Natural killer cell (primary cell): ENCODE results near the gene SNED1. TPM values are rescaled to one million over a fixed set of nuclear protein-coding genes. Genes with fewer than 3 reads are reported as not detected.

ENCODE experiments used
- ATAC-seq, 3 donors: fragments of 150-1000 bp in 2 of 3; fragments of 200-7000 bp in 1 of 3; cut with Tn5 transposase; 1 replicate in 1 of 3; 2 replicates in 2 of 3; pipeline ENCODE4 v1.10.0; 2021; ENCODE audit warnings: mild to moderate bottlenecking in 2 of 3, moderate library complexity in 2 of 3
- DNase-seq, 2 donors: peaks; one replicate each; pipeline versions ENCODE4 v3.0.0 to v3.0.0-alpha.2; 2013 to 2021; ENCODE audit warnings: mixed read lengths in 1 of 2
- H3K27ac ChIP-seq: one replicate; pipeline ENCODE4 v1.5.1; 2013; ENCODE audit warnings: mild to moderate bottlenecking, low read length
- H3K27me3 ChIP-seq: one replicate; pipeline ENCODE4 v1.6.1; 2013; ENCODE audit warnings: low read length; ENCODE audit not compliant: control insufficient read depth, insufficient read depth
- H3K36me3 ChIP-seq: one replicate; pipeline ENCODE4 v1.6.1; 2013; ENCODE audit warnings: low read length; ENCODE audit not compliant: control insufficient read depth, insufficient read depth
- H3K4me1 ChIP-seq: one replicate; pipeline ENCODE4 v1.6.1; 2013; ENCODE audit warnings: low read length; ENCODE audit not compliant: control insufficient read depth, insufficient read depth
- H3K4me3 ChIP-seq: one replicate; pipeline ENCODE4 v1.5.1; 2013; ENCODE audit warnings: low read length
- H3K9me3 ChIP-seq: one replicate; pipeline ENCODE4 v1.6.1; 2013; ENCODE audit warnings: low read length; ENCODE audit not compliant: control insufficient read depth, insufficient read depth
- H3K27ac Mint-ChIP-seq, 2 donors: one replicate each; pipeline ENCODE4 v1.8.0; 2022; ENCODE audit warnings: mild to moderate bottlenecking in 2 of 2, mixed read lengths in 2 of 2, moderate library complexity in 1 of 2
- H3K27me3 Mint-ChIP-seq, 2 donors: one replicate each; pipeline ENCODE4 v1.8.0; 2022; ENCODE audit warnings: low read depth in 2 of 2, mixed read lengths in 2 of 2
- H3K36me3 Mint-ChIP-seq: one replicate; pipeline ENCODE4 v1.8.0; 2022; ENCODE audit warnings: mixed read lengths
- H3K4me1 Mint-ChIP-seq, 2 donors: one replicate each; pipeline ENCODE4 v1.8.0; 2022; ENCODE audit warnings: mixed read lengths in 2 of 2
- H3K4me3 Mint-ChIP-seq: one replicate; pipeline ENCODE4 v1.8.0; 2022; ENCODE audit warnings: mild to moderate bottlenecking, moderate library complexity, mixed read lengths
- H3K9me3 Mint-ChIP-seq, 2 donors: one replicate each; pipeline ENCODE4 v1.8.0; 2022; ENCODE audit warnings: mixed read lengths in 2 of 2
- WGBS: methylation state at CpG from one replicate; pipeline ENCODE4 v1.1.7; 2013; ENCODE audit warnings: missing lambda C conversion rate; ENCODE audit not compliant: insufficient coverage; 5-methylcytosine and 5-hydroxymethylcytosine counted together
- intact Hi-C: fragments of 100-400 bp; cut with micrococcal nuclease; formaldehyde crosslinking; loops from one replicate; pipeline ENCODE4 v1.14.2; 2022
- total RNA-seq, 4 donors: library from RNA; stranded (reverse); fragments of 120-200 nt in 1 of 4; gene quantifications; one replicate each; pipeline versions ENCODE4 v1.2.3 to v1.2.4, GENCODE V29; 2013 to 2022
- TF ChIP-seq, protein P1 (sequence below): fragments of 200-600 bp; IDR thresholded peaks from one replicate; pipeline ENCODE4 v1.8.0; 2022; ENCODE audit warnings: antibody characterized with exemption

Gene SNED1
- total RNA-seq, 3 donors from 2014 or later (not counting 1 experiment from before 2014, with no cell fraction given), result 0.97 to 4.9 (median 2.5) TPM

GRCh38 chr2:241132538-241133435 is 134.4 kb downstream of the SNED1 start:
- peaks cover 18% of the 10 kb centered on the region for H3K4me1 ChIP-seq
- intact Hi-C loops, result no loop called here
- no peaks in the 10 kb centered on the region for H3K4me1 Mint-ChIP-seq
- peaks cover 2% of the 10 kb centered on the region for H3K36me3 ChIP-seq
- WGBS, result 96% methylated on average over 14 of the region's 14 CpGs
- DNase-seq (no peak), ATAC-seq (no peak)
- H3K27me3 ChIP-seq, result no peaks in the 10 kb centered on the region
- no peaks in the 10 kb centered on the region for H3K36me3 Mint-ChIP-seq
- no peak overlapping the region for H3K4me3 Mint-ChIP-seq
- H3K27me3 Mint-ChIP-seq, result no peaks in the 10 kb centered on the region
- TF ChIP-seq, protein P1, sequence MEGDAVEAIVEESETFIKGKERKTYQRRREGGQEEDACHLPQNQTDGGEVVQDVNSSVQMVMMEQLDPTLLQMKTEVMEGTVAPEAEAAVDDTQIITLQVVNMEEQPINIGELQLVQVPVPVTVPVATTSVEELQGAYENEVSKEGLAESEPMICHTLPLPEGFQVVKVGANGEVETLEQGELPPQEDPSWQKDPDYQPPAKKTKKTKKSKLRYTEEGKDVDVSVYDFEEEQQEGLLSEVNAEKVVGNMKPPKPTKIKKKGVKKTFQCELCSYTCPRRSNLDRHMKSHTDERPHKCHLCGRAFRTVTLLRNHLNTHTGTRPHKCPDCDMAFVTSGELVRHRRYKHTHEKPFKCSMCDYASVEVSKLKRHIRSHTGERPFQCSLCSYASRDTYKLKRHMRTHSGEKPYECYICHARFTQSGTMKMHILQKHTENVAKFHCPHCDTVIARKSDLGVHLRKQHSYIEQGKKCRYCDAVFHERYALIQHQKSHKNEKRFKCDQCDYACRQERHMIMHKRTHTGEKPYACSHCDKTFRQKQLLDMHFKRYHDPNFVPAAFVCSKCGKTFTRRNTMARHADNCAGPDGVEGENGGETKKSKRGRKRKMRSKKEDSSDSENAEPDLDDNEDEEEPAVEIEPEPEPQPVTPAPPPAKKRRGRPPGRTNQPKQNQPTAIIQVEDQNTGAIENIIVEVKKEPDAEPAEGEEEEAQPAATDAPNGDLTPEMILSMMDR, result no peak
- H3K27ac ChIP-seq, result no peak overlapping the region
- H3K9me3 Mint-ChIP-seq, result no peaks in the 10 kb centered on the region
- no peaks in the 10 kb centered on the region for H3K9me3 ChIP-seq
- H3K4me3 ChIP-seq, result no peak overlapping the region
- H3K27ac Mint-ChIP-seq, result no peak overlapping the region

- 94% methylated on average over 10 of the region's 10 CpGs for WGBS
- no peak for ATAC-seq
- H3K9me3 Mint-ChIP-seq, result no peaks in the 10 kb centered on the region
Observed at GRCh38 chr2:241133436-241133820, 135.0 kb downstream of the SNED1 start.

GRCh38 chr2:241134711-241135110 is 136.3 kb downstream of the SNED1 start:
- Histone ChIP-seq H3K27ac (no peak overlapping the region), H3K36me3 (peaks cover 5% of the 10 kb centered on the region), H3K4me3 (no peak overlapping the region), H3K27me3 (no peaks in the 10 kb centered on the region), H3K4me1 (peaks cover under 1% of the 10 kb centered on the region), H3K9me3 (no peaks in the 10 kb centered on the region)
- H3K9me3 Mint-ChIP-seq, result no peaks in the 10 kb centered on the region
- intact Hi-C loops, result no loop called here
- no peak overlapping the region for H3K27ac Mint-ChIP-seq
- H3K27me3 Mint-ChIP-seq, result no peaks in the 10 kb centered on the region
- ATAC-seq (peak in 1 of 3 donors; percentile 30), DNase-seq (no peak)
- 88% methylated on average over 7 of the region's 7 CpGs for WGBS
- TF ChIP-seq, protein P1, result no peak
- H3K4me3 Mint-ChIP-seq, result no peak overlapping the region
- H3K36me3 Mint-ChIP-seq, result no peaks in the 10 kb centered on the region
- H3K4me1 Mint-ChIP-seq, result no peaks in the 10 kb centered on the region

More at GRCh38 chr2:241133436-241133820, 135.0 kb downstream of the SNED1 start:
- Histone ChIP-seq H3K4me3 (no peak overlapping the region), H3K4me1 (peaks cover 11% of the 10 kb centered on the region), H3K27me3 (no peaks in the 10 kb centered on the region), H3K27ac (no peak overlapping the region), H3K9me3 (no peaks in the 10 kb centered on the region), H3K36me3 (peaks cover 2% of the 10 kb centered on the region)
- TF ChIP-seq, protein P1, result no peak
- no peak overlapping the region for H3K4me3 Mint-ChIP-seq
- H3K36me3 Mint-ChIP-seq, result no peaks in the 10 kb centered on the region
- H3K27me3 Mint-ChIP-seq, result no peaks in the 10 kb centered on the region
- H3K4me1 Mint-ChIP-seq, result no peaks in the 10 kb centered on the region
- DNase-seq, result no peak
- intact Hi-C loops, result no loop called here
- no peak overlapping the region for H3K27ac Mint-ChIP-seq
